HK-2 (cell line): ENCODE results near the gene FAM168A.

ENCODE experiments used
- DNase-seq: peaks from one replicate; pipeline ENCODE4 v3.0.0-alpha.2; 2018; ENCODE audit not compliant: unreplicated experiment

The FAM168A gene

DNA sequence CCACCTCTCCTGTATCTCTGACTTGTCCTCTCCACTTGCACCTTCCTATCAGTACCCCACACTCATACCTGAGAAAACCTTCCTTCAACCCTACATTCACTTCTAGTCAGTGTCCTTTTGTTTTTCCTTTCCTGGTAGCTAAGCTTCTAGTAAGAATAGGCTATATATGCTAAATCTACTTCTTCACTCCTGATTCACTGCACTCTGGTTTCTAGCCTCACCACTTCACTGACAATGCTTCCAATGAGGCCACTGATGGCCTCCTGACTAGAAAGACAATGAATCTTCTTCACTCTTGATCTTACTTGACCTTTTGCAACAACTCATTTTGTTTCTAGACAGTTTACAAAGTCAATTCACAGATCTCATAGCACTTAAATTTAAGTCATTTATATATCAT, 169.7 kb downstream of the FAM168A start:
- no peak for DNase-seq

DNA sequence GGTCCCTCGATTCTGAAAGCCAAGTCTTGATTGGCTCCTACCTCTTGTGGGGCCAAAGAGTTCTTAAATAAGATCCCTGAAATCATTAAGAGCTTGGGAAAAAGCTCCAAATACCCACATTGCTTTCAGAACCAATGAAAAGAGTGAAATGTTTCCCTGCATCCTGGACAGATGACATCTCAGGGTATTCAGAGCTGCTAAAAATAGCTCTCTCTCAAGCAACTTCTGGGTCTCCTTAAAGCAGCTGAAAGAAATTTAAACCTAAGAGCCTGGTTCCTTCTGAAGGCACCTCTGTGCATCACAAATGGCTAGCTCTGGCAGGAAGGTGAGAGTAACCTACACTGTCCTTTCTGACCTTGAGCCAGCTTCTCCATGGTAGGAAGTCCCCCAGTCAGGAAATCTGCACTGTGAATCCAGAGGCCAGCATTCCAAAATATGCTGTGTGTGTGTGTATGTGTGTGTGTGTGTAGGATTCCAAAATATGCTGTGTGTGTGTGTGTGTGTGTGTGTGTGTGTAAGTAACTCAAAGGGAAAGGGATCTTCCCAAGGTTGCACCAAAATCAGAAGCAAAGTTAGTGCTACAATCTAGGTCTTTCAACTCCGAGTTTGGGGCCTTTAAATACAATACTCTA, 171.6 kb downstream of the FAM168A start:
- no peak for DNase-seq

DNA sequence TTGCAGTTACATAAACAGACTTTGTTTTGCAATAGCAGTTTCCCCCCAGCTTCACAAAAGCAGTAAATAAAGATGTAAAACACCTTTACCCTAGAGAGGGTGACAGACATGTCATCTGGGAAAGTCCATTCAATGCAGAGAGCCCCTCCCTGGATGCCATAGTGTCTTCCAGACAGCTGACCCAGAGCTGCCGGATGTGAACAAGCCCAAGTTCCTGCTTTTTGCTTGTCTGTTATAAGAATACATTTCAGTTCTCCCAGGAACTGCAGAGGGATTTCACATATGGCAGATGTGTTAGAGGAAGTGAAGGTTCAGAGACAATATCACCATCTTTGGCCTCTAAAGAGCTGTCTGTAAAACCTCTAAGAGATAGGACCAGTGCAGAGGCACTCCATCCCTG, 172.8 kb downstream of the FAM168A start:
- DNase-seq: no peak

DNA sequence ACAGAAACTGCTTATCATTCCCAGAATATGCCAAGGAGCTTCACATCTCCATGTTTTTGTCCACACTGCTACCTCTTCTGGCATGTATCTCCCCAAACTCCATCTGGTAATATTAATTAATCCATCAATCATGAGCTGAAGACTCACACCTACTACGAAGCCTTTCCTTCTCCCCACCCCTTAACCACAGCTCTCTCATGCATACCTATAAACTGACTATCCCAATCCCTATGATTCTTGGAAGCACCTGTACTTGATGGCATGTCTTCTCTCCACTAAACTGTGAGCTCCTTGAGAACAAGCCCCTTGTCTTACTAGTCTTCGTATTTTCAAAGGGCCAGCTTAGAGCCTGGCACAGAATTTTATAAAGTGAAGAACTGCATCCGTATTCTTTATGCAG, 174.4 kb downstream of the FAM168A start:
- no peak for DNase-seq

DNA sequence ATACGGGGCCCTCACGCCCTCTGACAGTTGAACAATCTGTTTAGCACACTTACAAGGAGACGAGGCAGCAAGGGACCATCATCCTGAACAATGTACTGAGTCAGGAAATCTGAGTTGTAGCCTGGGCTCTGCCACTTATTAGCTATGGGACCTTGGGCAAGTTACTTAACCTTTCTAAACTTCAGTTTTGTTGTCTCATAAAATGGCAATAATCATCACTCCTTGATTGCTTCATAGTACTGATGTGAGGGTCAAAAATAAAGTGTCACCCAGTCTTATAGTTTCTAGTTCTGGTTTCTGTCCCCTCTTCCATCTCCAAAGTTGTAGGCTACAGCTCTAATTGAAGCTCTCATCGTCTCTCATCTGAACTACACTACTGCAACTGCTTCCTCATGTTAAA, 175.0 kb downstream of the FAM168A start:
- no peak for DNase-seq

DNA sequence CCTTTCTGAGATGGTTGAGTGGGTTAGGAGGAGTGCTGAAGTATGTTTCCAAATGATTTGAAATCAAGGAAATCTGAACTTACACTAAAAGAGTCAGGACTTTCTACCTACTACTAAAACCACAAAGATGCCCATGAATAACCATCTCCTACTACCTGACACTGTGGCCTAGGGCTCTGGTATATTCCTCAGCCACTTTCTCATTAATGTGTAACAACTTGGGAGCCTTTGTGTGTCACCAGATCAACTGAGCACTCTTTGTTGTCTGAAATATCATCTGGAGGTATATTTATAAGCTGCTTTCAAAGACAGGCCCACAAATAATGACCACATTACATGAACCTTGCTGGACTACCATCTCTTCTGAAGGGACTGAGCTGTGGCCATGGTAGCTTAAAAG, 177.8 kb downstream of the FAM168A start:
- DNase-seq: no peak

DNA sequence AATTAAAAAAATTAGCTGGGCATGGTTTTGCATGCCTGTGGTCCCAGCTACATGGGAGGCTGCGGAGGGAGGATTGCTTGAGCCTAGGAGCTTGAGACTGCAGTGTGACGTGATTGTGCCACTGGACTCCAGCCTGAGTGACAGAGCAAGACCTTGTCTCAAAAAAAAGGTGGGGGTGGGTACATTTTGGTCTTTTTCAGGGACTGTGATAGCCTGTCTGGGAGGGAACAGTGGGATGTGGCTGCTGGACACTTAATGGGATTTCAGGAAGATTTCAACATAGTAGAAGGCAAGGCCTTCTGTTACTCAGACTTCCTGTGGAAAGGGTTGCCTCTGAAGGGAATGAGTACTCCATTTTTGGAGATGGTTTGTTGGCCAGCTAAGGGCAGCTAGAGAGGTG, 181.1 kb downstream of the FAM168A start:
- no peak for DNase-seq

DNA sequence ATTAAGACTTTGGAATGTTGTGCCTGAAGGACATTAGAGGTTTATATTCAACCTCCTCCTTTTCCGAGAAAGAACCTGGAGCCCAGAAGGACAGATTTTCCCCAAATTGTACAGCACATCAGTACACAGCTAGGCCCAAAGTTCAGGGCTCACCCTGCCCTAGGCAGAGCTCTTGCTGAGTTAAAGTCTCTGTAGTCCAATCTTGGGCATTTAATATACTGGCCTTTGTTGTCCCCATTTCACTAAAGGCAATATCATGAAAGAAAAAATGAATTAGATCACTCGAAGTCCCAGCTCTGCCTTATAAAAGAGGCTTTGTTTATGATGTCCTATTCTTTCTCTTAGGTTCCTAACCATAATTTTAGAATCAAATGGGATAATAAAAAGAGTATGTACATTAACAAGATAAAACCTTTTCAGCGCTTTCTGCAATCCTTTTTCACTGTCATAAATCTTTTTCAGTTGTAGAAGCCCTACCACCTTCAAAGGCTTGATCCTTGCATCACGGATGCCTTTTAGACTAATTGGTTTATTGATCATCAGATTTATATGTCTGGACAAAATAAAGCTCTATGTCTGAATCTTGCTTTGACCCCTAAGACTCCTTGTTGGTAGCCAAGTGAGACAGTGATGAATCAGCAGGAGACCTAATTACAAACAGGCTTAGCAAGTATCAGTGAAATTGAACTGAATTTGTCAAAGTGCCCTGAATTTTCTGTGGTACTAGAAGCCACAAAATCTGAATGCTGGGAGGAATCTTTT, 181.9 kb downstream of the FAM168A start:
- DNase-seq: no peak

DNA sequence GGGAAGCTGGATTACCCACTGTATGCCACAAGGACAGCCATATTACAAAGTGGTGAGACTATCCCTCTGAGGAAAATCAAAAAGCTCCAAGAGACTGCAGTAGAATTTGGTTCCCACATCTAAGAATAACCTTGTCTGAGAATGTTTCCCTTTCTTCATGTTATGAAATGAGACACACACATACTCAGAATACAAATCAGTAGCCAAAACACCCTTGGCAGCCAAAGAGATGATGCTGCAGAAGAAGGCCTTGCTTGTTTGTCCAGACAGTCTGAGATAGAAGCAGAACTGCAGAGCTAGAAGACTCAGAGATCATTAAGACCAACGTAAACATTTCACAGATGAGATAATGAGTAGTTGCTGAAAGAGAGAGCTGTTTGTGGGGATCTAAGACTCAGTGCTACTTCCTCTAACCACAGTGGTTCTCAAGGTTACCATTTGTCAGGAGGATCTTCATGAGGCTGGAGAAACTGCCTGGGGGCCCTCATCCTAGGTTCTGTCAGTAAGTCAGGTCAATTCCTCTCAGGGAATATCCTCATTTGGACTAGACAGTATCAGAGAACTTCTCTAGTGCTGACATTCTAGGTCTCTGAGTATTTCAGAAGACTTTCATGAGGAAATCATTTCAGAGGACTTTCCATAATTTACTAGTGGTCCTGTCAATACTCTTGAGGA, 182.8 kb downstream of the FAM168A start:
- no peak for DNase-seq

DNA sequence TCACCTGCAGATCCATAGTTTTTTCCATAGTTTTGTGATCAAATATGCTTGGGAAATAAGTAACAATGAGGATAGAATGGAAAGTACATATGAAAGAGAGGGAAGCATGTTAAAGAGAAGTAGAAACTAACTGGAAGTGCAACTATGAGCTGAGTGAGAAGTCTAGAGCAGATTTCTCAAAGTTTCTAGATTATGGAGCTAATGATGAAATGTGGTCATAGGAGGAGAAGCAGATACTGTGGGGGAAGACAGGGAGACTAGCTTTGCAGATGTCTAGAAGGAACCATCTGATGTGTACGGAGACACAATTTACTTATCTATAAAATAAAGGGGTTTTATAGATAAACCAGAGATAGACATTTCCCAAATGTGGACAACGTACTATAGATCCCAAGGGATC, 184.7 kb downstream of the FAM168A start:
- no peak for DNase-seq

DNA sequence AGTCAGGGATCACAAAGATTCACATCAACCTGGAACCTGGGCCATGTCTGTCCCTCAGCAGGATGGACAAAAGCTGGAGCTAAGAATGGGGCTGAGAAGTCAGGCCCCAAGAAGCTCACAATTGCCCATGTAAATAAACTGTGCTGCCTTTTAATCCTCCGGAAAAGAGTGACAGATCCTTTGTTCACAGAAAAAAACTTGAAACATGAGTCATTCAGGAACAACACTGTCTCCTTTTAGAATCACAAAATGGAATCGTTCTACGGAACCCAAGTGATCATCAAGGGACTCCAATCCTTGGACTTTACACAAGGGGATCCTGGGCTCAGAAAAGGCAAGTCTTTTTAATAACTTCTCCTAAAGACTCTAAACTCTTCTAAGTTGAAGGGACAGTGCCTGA, 185.6 kb downstream of the FAM168A start:
- no peak for DNase-seq

DNA sequence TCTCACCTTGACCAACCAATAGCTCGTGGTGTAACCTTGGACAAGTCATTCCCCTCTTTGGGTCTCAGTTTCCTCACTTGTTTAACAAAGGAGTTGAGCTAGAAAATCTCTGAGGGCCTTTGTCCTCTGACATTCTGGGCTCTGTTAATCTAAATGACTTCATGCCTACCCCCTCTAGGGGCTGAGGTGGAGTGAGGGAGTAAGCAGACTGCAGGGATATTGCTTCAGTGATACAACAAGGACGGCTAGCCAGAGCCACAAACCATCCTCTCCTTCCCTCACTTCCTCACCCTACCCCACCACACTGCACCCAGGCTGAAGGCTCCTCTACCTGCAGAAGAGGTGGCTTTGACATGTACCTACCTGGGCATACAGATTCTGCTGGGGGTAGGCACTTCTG, 186.9 kb downstream of the FAM168A start:
- no peak for DNase-seq

DNA sequence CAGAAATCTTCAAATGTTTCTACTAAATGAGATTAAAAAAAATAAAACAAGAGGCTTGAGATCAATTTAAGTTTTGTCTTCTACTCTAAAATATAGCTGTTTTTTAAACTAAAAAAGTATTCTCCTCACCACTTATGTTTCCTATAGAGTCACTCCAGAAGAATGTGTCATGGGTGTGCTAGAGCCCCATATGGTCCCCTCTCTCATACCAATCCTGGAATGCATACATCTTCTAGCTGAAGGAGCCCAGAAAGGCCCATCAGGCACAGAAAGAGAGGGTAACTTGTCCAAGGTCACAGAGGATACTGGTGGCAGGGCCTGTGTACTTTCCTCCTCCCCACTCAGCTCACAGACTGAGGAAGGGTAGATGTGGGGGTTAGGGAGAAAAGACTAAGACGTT, 187.3 kb downstream of the FAM168A start:
- DNase-seq: no peak

DNA sequence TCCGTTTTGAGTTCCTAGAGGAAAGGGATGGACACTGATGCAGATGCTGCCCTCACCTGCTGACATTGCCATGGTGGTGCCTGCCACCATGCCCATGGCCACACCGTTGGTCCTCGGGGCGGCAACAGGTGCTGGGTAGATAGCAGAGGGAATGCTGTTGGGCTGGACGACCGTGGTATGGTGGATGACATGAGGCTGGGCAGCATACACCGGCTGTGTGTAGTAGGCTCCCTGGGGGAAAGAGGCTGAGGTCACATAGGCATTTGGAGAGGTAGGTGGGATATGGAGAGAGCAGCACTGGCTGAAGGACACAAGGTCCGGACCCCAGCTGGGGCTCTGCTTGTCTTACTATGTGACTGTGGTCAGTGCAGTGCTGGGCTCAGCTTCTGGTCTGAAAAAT, 188.5 kb downstream of the FAM168A start:
- DNase-seq: no peak

DNA sequence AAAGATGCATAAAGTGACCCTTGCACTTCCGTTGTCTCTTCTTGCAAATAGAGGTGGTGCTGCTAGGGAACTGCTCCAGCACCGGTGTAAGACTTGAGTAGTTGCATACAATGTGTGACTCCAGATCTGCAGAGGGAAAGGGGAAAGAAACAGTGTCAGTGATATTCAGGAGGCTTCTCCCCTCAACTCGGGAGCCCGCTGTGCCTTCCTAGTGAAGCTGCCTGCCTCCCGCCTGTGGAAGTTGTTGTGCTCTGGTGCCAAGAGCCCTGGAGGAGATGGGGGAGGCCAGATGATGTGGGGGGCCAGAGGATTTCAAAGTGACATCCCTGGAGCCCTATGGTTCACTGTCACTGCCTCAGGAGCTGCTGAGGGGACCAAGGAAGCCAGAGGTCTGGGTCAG, 191.3 kb downstream of the FAM168A start:
- no peak for DNase-seq

DNA sequence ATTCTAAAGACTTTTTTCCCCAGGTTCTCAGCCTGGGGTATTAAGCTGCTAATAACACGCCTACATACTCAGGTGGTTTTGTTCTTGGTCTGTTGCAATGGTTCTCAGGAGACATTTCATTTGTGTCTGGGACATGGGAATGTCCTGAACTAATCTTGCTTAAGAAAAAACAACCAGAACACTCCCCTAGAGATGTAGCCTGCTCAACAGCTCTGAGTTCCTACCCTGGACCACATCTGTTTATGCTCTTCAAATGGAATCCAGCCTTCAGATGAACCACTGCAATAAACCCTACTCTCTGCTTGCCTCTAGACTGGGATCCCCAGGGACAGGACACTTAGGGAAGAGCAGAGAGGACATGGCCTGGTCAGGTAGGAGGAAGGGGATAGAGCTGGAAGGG, 191.8 kb downstream of the FAM168A start:
- no peak for DNase-seq

DNA sequence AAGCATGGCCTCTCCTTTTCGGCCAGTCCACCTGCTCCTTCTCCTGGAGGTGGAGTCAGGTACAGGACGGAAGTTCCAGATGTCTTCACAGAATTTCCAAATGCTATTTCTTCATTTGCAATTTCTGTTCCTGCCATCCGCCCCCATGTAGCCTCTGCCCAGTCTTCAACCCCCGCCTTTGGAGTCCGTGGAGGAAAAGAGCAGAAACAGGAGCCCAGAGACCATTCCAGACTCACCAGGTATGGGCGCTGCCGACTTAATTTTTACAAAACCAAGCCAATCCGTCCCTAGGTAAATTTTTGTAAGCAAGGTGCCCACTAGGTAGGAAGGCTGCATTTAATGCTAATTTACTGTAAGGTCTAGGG, 192.8 kb downstream of the FAM168A start:
- DNase-seq: no peak

DNA sequence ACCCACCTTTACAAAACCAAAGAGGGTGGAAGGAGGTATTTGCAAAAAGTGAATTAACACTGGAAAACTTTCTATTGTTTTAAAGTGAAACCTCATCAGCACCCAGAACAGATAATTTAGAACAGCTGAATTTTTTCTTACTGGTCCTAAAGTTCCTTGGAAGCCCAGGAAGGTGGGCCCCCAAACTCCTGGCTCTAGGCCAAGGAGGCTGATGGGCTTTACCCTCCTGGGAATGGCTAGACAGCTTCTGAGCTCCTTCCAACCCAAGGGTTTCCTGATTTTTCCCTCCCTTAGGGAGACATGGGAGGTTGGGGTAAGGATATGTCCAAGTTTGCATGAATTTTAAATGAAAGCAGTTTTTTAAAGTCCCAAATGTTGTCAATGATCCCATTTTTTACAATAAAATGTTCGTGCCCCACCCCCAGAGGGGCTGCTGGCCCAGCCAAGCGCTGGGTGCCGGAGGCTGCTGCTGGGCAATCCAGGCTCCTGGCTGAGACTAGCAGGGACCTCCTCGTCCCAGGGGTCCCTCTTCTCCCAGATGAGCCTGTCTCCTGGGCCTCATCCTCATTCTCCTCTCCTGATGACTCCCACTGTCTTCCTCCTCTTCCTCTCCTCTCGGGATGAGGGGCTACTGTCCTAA, 193.3 kb downstream of the FAM168A start:
- no peak for DNase-seq

DNA sequence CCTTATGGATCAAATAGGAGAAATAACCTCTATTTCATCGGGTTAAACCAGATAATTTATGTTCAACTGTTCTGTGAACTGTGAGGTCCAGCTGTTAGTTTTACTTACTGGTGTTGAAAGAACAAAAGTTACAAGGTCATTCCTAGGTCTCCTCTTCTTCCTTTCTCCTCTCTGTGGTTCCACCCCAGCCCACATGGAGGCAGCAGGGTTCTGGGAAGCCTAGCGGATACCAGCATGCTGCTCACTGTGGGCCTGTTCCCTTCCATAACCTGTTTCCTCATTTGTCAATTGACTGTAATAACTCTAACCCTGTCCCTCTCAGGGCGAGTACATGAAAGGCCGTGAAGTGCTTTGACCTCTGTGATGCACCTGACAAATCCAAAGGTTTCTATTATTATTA, 193.9 kb downstream of the FAM168A start:
- DNase-seq: no peak

DNA sequence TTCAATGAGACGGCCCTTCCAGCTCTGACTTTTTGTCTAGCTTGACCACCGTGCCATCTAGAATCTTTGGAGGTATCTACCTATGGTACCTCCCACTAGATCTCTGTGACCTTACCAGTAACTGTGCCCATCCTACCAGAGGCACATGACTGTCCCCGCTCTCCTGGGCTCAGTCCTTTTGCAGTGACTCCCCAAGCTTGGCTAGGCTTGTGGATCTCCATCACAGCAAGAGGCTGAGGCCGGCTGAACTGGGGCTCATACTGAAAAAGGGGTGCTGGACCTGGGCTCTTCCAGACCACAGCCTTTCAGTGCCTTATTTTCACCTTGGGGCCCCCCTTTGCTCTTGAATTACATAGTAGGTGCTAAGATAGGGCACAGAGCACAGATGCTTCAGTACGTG, 194.4 kb downstream of the FAM168A start:
- no peak for DNase-seq

DNA sequence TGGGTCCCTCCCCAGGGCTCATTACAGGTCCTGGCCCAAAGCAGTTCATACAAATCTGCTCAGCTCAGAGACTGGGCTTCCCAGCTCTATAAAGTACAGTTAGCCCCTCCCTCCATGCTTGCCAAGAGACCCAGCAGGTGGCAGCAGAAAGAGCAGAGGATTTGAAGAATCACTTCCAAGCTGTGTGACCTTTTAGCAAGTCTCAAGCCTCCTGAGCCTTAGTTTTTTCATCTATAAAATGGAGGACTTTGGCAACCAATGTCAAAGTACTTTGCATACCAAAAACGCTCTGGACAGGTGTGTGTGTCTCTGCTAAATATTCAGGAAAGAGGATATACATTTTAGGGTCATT, 195.1 kb downstream of the FAM168A start:
- no peak for DNase-seq

DNA sequence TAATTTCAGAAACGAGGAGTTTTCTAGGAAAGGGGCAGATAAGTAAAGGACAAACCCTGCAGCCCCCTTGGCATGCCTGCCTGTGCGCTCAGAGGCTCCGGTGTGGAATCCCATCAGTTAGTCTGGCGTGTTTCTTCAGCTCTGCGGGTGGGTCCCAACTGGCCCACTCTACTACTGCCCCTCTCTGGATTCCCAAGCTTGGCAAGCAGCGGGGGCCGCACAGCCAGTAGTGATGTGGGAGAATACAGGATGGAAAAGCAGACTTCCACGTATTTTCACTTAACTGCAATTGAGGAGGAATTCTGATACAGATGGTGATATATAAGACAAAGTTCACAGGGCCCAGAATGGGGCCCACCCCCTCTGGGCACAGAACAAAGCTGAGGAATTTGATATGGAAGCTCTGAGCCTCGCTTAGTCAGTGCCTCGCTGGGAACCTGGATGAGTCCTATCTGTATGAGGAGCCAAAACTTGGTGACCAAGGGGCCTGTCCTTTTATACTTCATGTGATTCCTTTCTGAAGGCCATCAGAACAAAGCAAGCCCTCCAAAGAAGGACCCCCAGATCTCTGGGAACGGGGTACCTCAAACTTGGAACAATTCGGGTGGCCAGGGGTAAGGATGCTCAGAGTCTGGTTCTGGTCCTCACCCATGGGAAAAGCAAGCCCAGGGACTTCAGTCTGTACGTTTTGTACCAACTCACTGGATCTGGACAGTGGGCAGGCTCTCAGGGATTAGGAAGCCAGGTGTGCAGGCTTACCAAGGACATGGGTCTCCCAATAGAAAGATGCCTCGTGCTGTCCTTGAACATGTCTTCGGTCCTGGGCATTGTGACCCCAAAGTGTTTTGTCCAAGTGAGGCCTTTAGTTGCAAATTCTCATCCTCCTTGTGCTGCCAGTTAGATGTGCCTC, 195.7 kb downstream of the FAM168A start:
- DNase-seq: no peak
